Endothelial cell (in vitro differentiated cells): ENCODE data around the gene HDDC3. TPM values are rescaled to one million over a fixed set of nuclear protein-coding genes. Genes with fewer than 3 reads are reported as not detected.
"Not testable (repeated sequence)": the region's sequence is repeated elsewhere in the genome, so short reads cannot be mapped to it uniquely, and the experiment has no call there.

Experiments
- DNase-seq: peaks from one replicate; pipeline ENCODE4 v3.0.0; 2021; ENCODE audit warnings: low spot score
- H3K27ac Mint-ChIP-seq: one replicate; pipeline ENCODE4 v1.8.0; 2021; ENCODE audit warnings: mixed read lengths, inconsistent platforms; ENCODE audit not compliant: unreplicated experiment
- H3K27me3 Mint-ChIP-seq: one replicate; pipeline ENCODE4 v1.8.0; 2021; ENCODE audit warnings: mild to moderate bottlenecking, moderate library complexity, mixed read lengths, inconsistent platforms; ENCODE audit not compliant: unreplicated experiment
- H3K36me3 Mint-ChIP-seq: one replicate; pipeline ENCODE4 v1.8.0; 2021; ENCODE audit warnings: mild to moderate bottlenecking, low read depth, mixed read lengths, inconsistent platforms; ENCODE audit not compliant: unreplicated experiment
- H3K4me1 Mint-ChIP-seq: one replicate; pipeline ENCODE4 v1.8.0; 2021; ENCODE audit warnings: mild to moderate bottlenecking, mixed read lengths, inconsistent platforms; ENCODE audit not compliant: unreplicated experiment
- H3K4me3 Mint-ChIP-seq: one replicate; pipeline ENCODE4 v1.8.0; 2021; ENCODE audit warnings: mild to moderate bottlenecking, mixed read lengths, inconsistent platforms; ENCODE audit not compliant: unreplicated experiment
- H3K9me3 Mint-ChIP-seq: one replicate; pipeline ENCODE4 v1.8.0; 2021; ENCODE audit warnings: mixed read lengths, inconsistent platforms; ENCODE audit not compliant: unreplicated experiment
- CTCF ChIP-seq: fragments of 200-600 bp; sonication (generic); IDR thresholded peaks from one replicate; pipeline ENCODE4 v1.5.0; 2021; ENCODE audit warnings: antibody characterized with exemption; ENCODE audit not compliant: unreplicated experiment
- total RNA-seq: library from RNA; stranded (reverse); fragmentation: NEBNext Ultra II Directional; extraction: Animal tissue kit (Norgen Biotek cat#: 25700); gene quantifications from one replicate; pipeline ENCODE4 v1.2.1, GENCODE V29; 2021; ENCODE audit not compliant: unreplicated experiment

Gene HDDC3
- total RNA-seq, 1 donor from 2014 or later = 14.5 TPM

- peak within 1 kb of the TSS; percentile 93 for H3K27ac Mint-ChIP-seq
- peak; percentile 43 for DNase-seq
- peaks cover 6% of the 10 kb centered on the region for H3K27me3 Mint-ChIP-seq
- H3K4me3 Mint-ChIP-seq = peak within 1 kb of the TSS; percentile 97
- peaks cover 19% of the 10 kb centered on the region for H3K36me3 Mint-ChIP-seq
- TF ChIP-seq CTCF = no peak
- no peaks in the 10 kb centered on the region for H3K9me3 Mint-ChIP-seq
- peaks cover 12% of the 10 kb centered on the region for H3K4me1 Mint-ChIP-seq
Measured at GRCh38 chr15:90902840-90903732, 29.3 kb downstream of the HDDC3 start, which contains the start of gene MAN2A2. MAN2A2 (plus strand) TSS chr15:90903302; CDS start chr15:90904208, 906 bp downstream.

- H3K27me3 Mint-ChIP-seq = peaks cover 4% of the 10 kb centered on the region
- H3K4me3 Mint-ChIP-seq = peak overlapping the region; percentile 97
- H3K9me3 Mint-ChIP-seq = no peaks in the 10 kb centered on the region
- TF ChIP-seq CTCF = peak; percentile 30
- peak; percentile 73 for DNase-seq
- H3K36me3 Mint-ChIP-seq = peaks cover 17% of the 10 kb centered on the region
- peak overlapping the region; percentile 93 for H3K27ac Mint-ChIP-seq
- H3K4me1 Mint-ChIP-seq = peaks cover 12% of the 10 kb centered on the region
Measured at GRCh38 chr15:90902040-90902839, 30.1 kb downstream of the HDDC3 start.

GRCh38 chr15:90901175-90902039, 30.9 kb downstream of the HDDC3 start:
- peak overlapping the region; percentile 93 for H3K27ac Mint-ChIP-seq
- DNase-seq = no peak
- H3K4me1 Mint-ChIP-seq = peaks cover 12% of the 10 kb centered on the region
- H3K27me3 Mint-ChIP-seq = peaks cover 4% of the 10 kb centered on the region
- peaks cover 16% of the 10 kb centered on the region for H3K36me3 Mint-ChIP-seq
- H3K9me3 Mint-ChIP-seq = no peaks in the 10 kb centered on the region
- no peak for TF ChIP-seq CTCF
- peak overlapping the region; percentile 97 for H3K4me3 Mint-ChIP-seq

- not testable (repeated sequence) for H3K27ac Mint-ChIP-seq, DNase-seq, H3K9me3 Mint-ChIP-seq, H3K27me3 Mint-ChIP-seq, H3K4me3 Mint-ChIP-seq
- Mint-ChIP-seq H3K36me3 (peaks cover 26% of the 10 kb centered on the region), H3K4me1 (peaks cover 12% of the 10 kb centered on the region)
Measured at GRCh38 chr15:90897131-90897655, 35.2 kb downstream of the HDDC3 start.
